K562 (cell line): ENCODE data around the gene FAF2. TPM values are rescaled to one million over a fixed set of nuclear protein-coding genes. Genes with fewer than 3 reads are reported as not detected.

Experiments
- ATAC-seq: fragments of 200-7000 bp; cut with Tn5 transposase; 3 replicates; pipeline ENCODE4 v1.9.1; 2020; ENCODE audit warnings: moderate library complexity
- BruUV-seq: library from RNA; stranded (reverse); fragments of 400-500 nt; replicated peaks from 2 replicates; lab custom pipeline; 2021; lab: Mats Ljungman, UMichigan
- CTCF ChIA-PET: fragments of 300-600 bp; formaldehyde crosslinking; extraction: SDS; loops from one replicate; lab custom pipeline; 2021; ENCODE audit warnings: low intra/inter-chr PET ratio; lab: Yijun Ruan, JAX
- POLR2A ChIA-PET: fragments of 300-600, 350-650 bp; sonication (Branson Sonifier 250); formaldehyde crosslinking; extraction: SDS; loops from one replicate; lab custom pipeline; 2021; ENCODE audit warnings: antibody characterized with exemption, inconsistent platforms; lab: Yijun Ruan, JAX
- DNase-seq, 4 experiments: peaks; one replicate each; pipeline versions ENCODE4 v3.0.0 to v3.0.0-alpha.2; 2011 to 2018; ENCODE audit warnings: low spot score in 3 of 4, mixed read lengths in 3 of 4; ENCODE audit errors: extremely low read depth in 1 of 4
- FAIRE-seq: peaks from 2 replicates; lab custom pipeline; 2011; peaks lifted over from hg19 to GRCh38; lab: Jason Lieb, UNC
- H2AFZ ChIP-seq: 2 replicates; pipeline ENCODE4 v1.6.0; 2011; ENCODE audit warnings: low read depth, low read length, control low read depth, inconsistent platforms
- H3K27ac ChIP-seq: fragments of 200-600 bp; 3 replicates; pipeline ENCODE4 v1.8.0; 2011; ENCODE audit warnings: low read depth, mild to moderate bottlenecking, control low read depth, inconsistent platforms, low read length, moderate library complexity, mixed read lengths; ENCODE audit errors: extremely low read depth
- H3K27me3 ChIP-seq, 2 experiments: fragments of 300-600 bp in 1 of 2; 2 replicates in 1 of 2; 3 replicates in 1 of 2; pipeline versions ENCODE4 v1.6.0 to v1.8.0; 2011; ENCODE audit warnings: inconsistent platforms in 2 of 2, low read length in 2 of 2, mild to moderate bottlenecking in 1 of 2, mixed read lengths in 1 of 2, moderate library complexity in 1 of 2; ENCODE audit not compliant: control insufficient read depth in 2 of 2, insufficient read depth in 2 of 2
- H3K36me3 ChIP-seq: fragments of 300-600 bp; 3 replicates; pipeline ENCODE4 v1.8.0; 2011; ENCODE audit warnings: mild to moderate bottlenecking, low read length, inconsistent platforms; ENCODE audit not compliant: control insufficient read depth, insufficient read depth
- H3K4me1 ChIP-seq, 2 experiments: fragments of 200-600 bp in 1 of 2; replicated peaks in 1 of 2; 2 replicates in 1 of 2; 3 replicates in 1 of 2; pipeline versions ENCODE4 v1.5.1 to v1.8.0; 2011; ENCODE audit warnings: inconsistent platforms in 2 of 2, low read length in 2 of 2, mild to moderate bottlenecking in 1 of 2, mixed read lengths in 1 of 2, moderate library complexity in 1 of 2; ENCODE audit not compliant: control insufficient read depth in 2 of 2, insufficient read depth in 2 of 2
- H3K4me2 ChIP-seq: 2 replicates; pipeline ENCODE4 v1.6.1; 2011; ENCODE audit warnings: low read length, control low read depth, inconsistent platforms, mixed read lengths; ENCODE audit not compliant: insufficient read depth
- H3K4me3 ChIP-seq: fragments of 200-600 bp; sonication (generic), shearing (Covaris generic); 2 replicates; pipeline ENCODE4 v1.5.1; 2016; ENCODE audit warnings: control low read depth, inconsistent platforms
- H3K79me2 ChIP-seq: fragments of 200-600 bp; 3 replicates; pipeline ENCODE4 v1.8.0; 2011; ENCODE audit warnings: low read length, inconsistent platforms; ENCODE audit not compliant: control insufficient read depth, insufficient read depth
- H3K9ac ChIP-seq, 2 experiments: 2 replicates each; pipeline versions ENCODE4 v1.6.0 to v1.6.1; 2011; ENCODE audit warnings: low read depth in 2 of 2, low read length in 2 of 2, control low read depth in 1 of 2, inconsistent platforms in 1 of 2, mild to moderate bottlenecking in 1 of 2, mixed read lengths in 1 of 2; ENCODE audit not compliant: insufficient read depth in 1 of 2
- H3K9me1 ChIP-seq: one replicate; pipeline ENCODE4 v1.6.0; 2011; ENCODE audit warnings: inconsistent platforms, mild to moderate bottlenecking, low read length, moderate library complexity; ENCODE audit not compliant: control insufficient read depth, insufficient read depth
- H3K9me3 ChIP-seq: replicated peaks from 2 replicates; pipeline ENCODE4 v1.5.1; 2011; ENCODE audit warnings: low read depth, low read length, inconsistent platforms; ENCODE audit not compliant: control insufficient read depth, insufficient read depth
- H4K20me1 ChIP-seq: replicated peaks from 2 replicates; pipeline ENCODE4 v1.6.1; 2011; ENCODE audit warnings: low read length, inconsistent platforms, mixed read lengths; ENCODE audit not compliant: control insufficient read depth, insufficient read depth
- CAMTA2 ChIP-seq: fragments of 250-450 bp; sonication (Bioruptor Pico); conservative IDR thresholded peaks from 2 replicates; pipeline ENCODE4 v1.5.1; 2022
- E2F6 ChIP-seq, 2 experiments: IDR thresholded peaks; 2 replicates each; pipeline ENCODE4 v1.6.1; 2011; ENCODE audit warnings: borderline replicate concordance in 1 of 2, control low read depth in 1 of 2, low read depth in 1 of 2, low read length in 1 of 2, mild to moderate bottlenecking in 1 of 2, mixed read lengths in 1 of 2, moderate library complexity in 1 of 2; ENCODE audit not compliant: insufficient read depth in 1 of 2, insufficient read length in 1 of 2, poor library complexity in 1 of 2, severe bottlenecking in 1 of 2; ENCODE audit errors: extremely low read depth in 1 of 2
- FIP1L1 ChIP-seq: fragments of 200-400 bp; formaldehyde crosslinking; IDR thresholded peaks from 2 replicates; pipeline ENCODE4 v1.6.1; 2018; ENCODE audit warnings: mild to moderate bottlenecking, low read depth, low read length; ENCODE audit not compliant: poor library complexity, severe bottlenecking
- IRF2 ChIP-seq: sonication (generic); formaldehyde crosslinking; IDR thresholded peaks from 2 replicates; pipeline ENCODE4 v1.8.1; 2022; ENCODE audit warnings: mild to moderate bottlenecking, missing genetic modification reagents
- KHSRP ChIP-seq: fragments of 450-650 bp; IDR thresholded peaks from 2 replicates; pipeline ENCODE4 v1.6.1; 2017
- LARP7 ChIP-seq: fragments of 450-650 bp; IDR thresholded peaks from 2 replicates; pipeline ENCODE4 v1.6.1; 2016
- MECOM ChIP-seq: fragments of 250-450 bp; sonication (Bioruptor Pico); IDR thresholded peaks from 2 replicates; pipeline ENCODE4 v1.8.0; 2022; ENCODE audit warnings: inconsistent platforms
- NR2F6 ChIP-seq: fragments of 450-650 bp; formaldehyde crosslinking; IDR thresholded peaks from 2 replicates; pipeline ENCODE4 v1.4.0; 2020; ENCODE audit warnings: mild to moderate bottlenecking
- POLR2H ChIP-seq: IDR thresholded peaks from 2 replicates; pipeline ENCODE4 v1.6.1; 2016; ENCODE audit warnings: missing genetic modification characterization, low read depth, mild to moderate bottlenecking, control low read depth, missing compliant biosample characterization, moderate library complexity
- SETDB1 ChIP-seq: IDR thresholded peaks from one replicate; pipeline ENCODE4 v1.6.1; 2012; ENCODE audit warnings: low read length, control low read depth, inconsistent platforms
- SMAD3 ChIP-seq: fragments of 450-650 bp; formaldehyde crosslinking; conservative IDR thresholded peaks from 2 replicates; pipeline ENCODE4 v1.4.0; 2020; ENCODE audit warnings: mild to moderate bottlenecking
- YBX1 ChIP-seq: fragments of 450-650 bp; IDR thresholded peaks from 2 replicates; pipeline ENCODE4 v1.7.1; 2016; ENCODE audit warnings: mild to moderate bottlenecking
- ZKSCAN8 ChIP-seq: fragments of 200-800 bp; sonication (Bioruptor generic); IDR thresholded peaks from 2 replicates; pipeline ENCODE4 v1.6.1; 2016; ENCODE audit warnings: missing genetic modification characterization, missing compliant biosample characterization
- ZNF133 ChIP-seq: fragments of 250-450 bp; sonication (Bioruptor Pico); IDR thresholded peaks from 2 replicates; pipeline ENCODE4 v1.4.0; 2020; ENCODE audit warnings: mild to moderate bottlenecking
- WGBS: fragments of 100-300 bp; shearing (Covaris generic); methylation state at CpG from one replicate; pipeline ENCODE4 v1.1.6; 2016; ENCODE audit warnings: low coverage, mixed read lengths; ENCODE audit not compliant: insufficient coverage; ENCODE audit errors: missing lambda C conversion rate; 5-methylcytosine and 5-hydroxymethylcytosine counted together
- in situ Hi-C: fragments of 300-500 bp; cut with MboI; formaldehyde crosslinking; loops from 4 replicates; pipeline ENCODE4 v1.15.0; 2018; ENCODE audit warnings: inconsistent platforms, mixed read lengths
- intact Hi-C: fragments of 100-400 bp; cut with micrococcal nuclease; formaldehyde crosslinking; loops from 2 replicates; pipeline ENCODE4 v1.14.2; 2022
- polyA plus RNA-seq, 8 experiments: library from polyadenylated mRNA; depleted of rRNA in 4 of 8; stranded (reverse) in 5 of 8; unstranded in 3 of 8; fragments of >200 nt; fragmentation: Nextera tagmentation in 2 of 8; fragmentation: Illumina TruSeq in 1 of 8; extraction: Ambion mirVana in 2 of 8; extraction: Trizol in 1 of 8; gene quantifications; 2 replicates each; pipeline versions ENCODE4 v1.2.1 to v1.2.3, GENCODE V29; 2011 to 2014; ENCODE audit warnings: inconsistent platforms in 1 of 8, missing spikeins in 1 of 8
- total RNA-seq, 7 experiments: library from RNA; depleted of rRNA in 6 of 7; stranded (reverse); fragments of >200 nt in 6 of 7; fragmentation: Illumina TruSeq in 2 of 7; extraction: Trizol in 2 of 7; gene quantifications; 2 replicates each; pipeline versions ENCODE4 v1.2.1 to v1.2.3, GENCODE V29; 2011 to 2021; ENCODE audit warnings: low replicate concordance in 1 of 7
- TF ChIP-seq, protein P1 (sequence below): fragments of 250-450 bp; sonication (Bioruptor Pico); IDR thresholded peaks from 2 replicates; pipeline ENCODE4 v1.9.0; 2021; ENCODE audit warnings: mild to moderate bottlenecking, inconsistent platforms

The FAF2 gene
- total and polyA plus RNA-seq, 9 of the 15 experiments (the other 6 are each of a cell fraction or from before 2014, with no cell fraction given), result 25.0 to 44.6 (median 36.1) TPM

GRCh38 chr5:176536132-176536901 is 88.1 kb downstream of the FAF2 start (continued):
- TF ChIP-seq SMAD3 (CRISPR knock-in tag), result no peak
- no peak for TF ChIP-seq IRF2 (CRISPR knock-in tag)
- no peak for TF ChIP-seq SETDB1

DNA sequence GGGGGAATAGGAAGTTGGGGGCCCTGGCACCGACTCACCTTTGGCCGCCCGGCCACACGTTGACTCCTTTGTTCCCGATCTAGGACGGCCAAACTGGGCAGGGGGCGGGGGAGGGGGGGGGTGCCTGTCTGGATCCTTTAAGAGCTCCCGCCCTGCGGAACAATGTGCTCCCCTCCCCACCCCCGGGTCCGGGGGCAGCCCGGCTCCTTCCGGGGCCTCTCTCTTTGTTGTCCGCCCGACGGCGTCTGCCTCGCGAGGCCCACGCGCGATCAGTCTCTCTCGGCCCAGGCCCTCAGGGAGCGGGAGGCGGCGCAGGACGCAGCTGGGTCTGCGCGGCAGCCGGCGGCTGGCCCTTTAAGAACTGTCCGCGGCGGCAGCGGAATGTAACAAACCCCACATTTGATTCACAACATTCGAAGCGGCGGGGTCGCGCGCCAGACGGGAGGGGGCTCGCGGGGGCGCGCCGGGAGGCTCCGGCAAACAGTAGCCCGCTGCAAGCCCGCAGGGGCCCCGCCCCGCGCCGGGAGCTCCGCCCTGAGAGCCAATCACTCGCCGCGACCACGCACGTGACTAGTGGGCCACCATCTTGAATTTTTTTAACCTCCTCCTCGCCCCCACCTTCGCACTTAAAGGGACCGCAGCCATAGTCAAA is 88.8 kb downstream of the FAF2 start, which contains the start of gene RNF44:
Gene RNF44, minus strand, starts transcription at position 501 of the 652 bp plus-strand sequence. CDS start 4,930 bp downstream, outside the sequence.
- POLR2A ChIA-PET, result interaction anchor here (0.5 to 4.8 kb wide), 19 partner anchors 8 to 490 kb away, joined by 3 to 39 read pairs (median 4); partner anchors contain the start of genes FAF2 and TSPAN17
- WGBS, result under 1% methylated on average over 32 of the region's 63 CpGs
- peak within 1 kb of the TSS; percentile 91 for H3K4me3 ChIP-seq
- peak within 1 kb of the TSS; percentile 99 for H3K4me2 ChIP-seq
- peaks cover 4% of the 10 kb centered on the region for H3K9me1 ChIP-seq
- intact Hi-C loops (loop anchor here (2.0 kb wide), 1 partner anchor 88 kb away; the partner anchor contains the start of gene FAF2), in situ Hi-C loops (no loop called here)
- H3K4me1 ChIP-seq, result peaks cover 52 to 64% of the 10 kb centered on the region in 2 experiments
- BruUV-seq, result no TSS peak
- H3K79me2 ChIP-seq, result peaks cover 43% of the 10 kb centered on the region
- ATAC-seq (peak; percentile 76), FAIRE-seq (no peak), DNase-seq (peak; percentile 89 to 98 (median 93))
- H4K20me1 ChIP-seq, result peaks cover 26% of the 10 kb centered on the region; the same call in 1 of the 2 replicates
- CTCF ChIA-PET, result no interaction called here
- no peaks in the 10 kb centered on the region for H3K9me3 ChIP-seq
- H2AFZ ChIP-seq, result peak within 1 kb of the TSS; percentile 98
- H3K9ac ChIP-seq, result peak within 1 kb of the TSS; percentile 95 to 96
- H3K27ac ChIP-seq, result peak within 1 kb of the TSS; percentile 98
- no peaks in the 10 kb centered on the region for H3K27me3 ChIP-seq
- H3K36me3 ChIP-seq, result peaks cover 32% of the 10 kb centered on the region; the same call in 2 of the 3 replicates
- TF ChIP-seq POLR2H (tag), result no peak
- no peak for TF ChIP-seq CAMTA2 (CRISPR knock-in tag)
- no peak for TF ChIP-seq ZNF133
- peak in 1 of 2 experiments; percentile 53 for TF ChIP-seq E2F6 (IDR thresholded peaks at IDR 0.05; ENCODE audit: borderline replicate concordance in 1 of 2, extremely low read depth in 1 of 2, insufficient read depth in 1 of 2, insufficient read length in 1 of 2, low read depth in 1 of 2, low read length in 1 of 2, poor library complexity in 1 of 2, severe bottlenecking in 1 of 2)
- no peak for TF ChIP-seq ZKSCAN8 (CRISPR knock-in tag)
- TF ChIP-seq LARP7, result no peak
- TF ChIP-seq NR2F6 (CRISPR knock-in tag), result no peak
- no peak for TF ChIP-seq KHSRP
- TF ChIP-seq YBX1, result no peak
- TF ChIP-seq FIP1L1, result peak; percentile 63
- TF ChIP-seq MECOM (CRISPR knock-in tag), result no peak
- TF ChIP-seq, protein P1, sequence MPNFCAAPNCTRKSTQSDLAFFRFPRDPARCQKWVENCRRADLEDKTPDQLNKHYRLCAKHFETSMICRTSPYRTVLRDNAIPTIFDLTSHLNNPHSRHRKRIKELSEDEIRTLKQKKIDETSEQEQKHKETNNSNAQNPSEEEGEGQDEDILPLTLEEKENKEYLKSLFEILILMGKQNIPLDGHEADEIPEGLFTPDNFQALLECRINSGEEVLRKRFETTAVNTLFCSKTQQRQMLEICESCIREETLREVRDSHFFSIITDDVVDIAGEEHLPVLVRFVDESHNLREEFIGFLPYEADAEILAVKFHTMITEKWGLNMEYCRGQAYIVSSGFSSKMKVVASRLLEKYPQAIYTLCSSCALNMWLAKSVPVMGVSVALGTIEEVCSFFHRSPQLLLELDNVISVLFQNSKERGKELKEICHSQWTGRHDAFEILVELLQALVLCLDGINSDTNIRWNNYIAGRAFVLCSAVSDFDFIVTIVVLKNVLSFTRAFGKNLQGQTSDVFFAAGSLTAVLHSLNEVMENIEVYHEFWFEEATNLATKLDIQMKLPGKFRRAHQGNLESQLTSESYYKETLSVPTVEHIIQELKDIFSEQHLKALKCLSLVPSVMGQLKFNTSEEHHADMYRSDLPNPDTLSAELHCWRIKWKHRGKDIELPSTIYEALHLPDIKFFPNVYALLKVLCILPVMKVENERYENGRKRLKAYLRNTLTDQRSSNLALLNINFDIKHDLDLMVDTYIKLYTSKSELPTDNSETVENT, result peak; percentile 69; the same call in 1 of the 2 replicates
